Loucy (cell line): Measurements from ENCODE around the gene ANKRD34B.

ENCODE experiments used
- H2AFZ ChIP-seq: fragments of 200-600 bp; sonication (generic); 2 replicates; pipeline ENCODE4 v1.6.0; 2016; ENCODE audit warnings: antibody characterized with exemption, mild to moderate bottlenecking, low read length, moderate library complexity
- H3F3A ChIP-seq: fragments of 200-600 bp; 2 replicates; pipeline ENCODE4 v1.6.0; 2016; ENCODE audit warnings: antibody characterized with exemption, low read depth, mild to moderate bottlenecking
- H3K27me3 ChIP-seq: fragments of 200-600 bp; sonication (generic); 2 replicates; pipeline ENCODE4 v1.6.1; 2014; ENCODE audit warnings: low read length, mild to moderate bottlenecking; ENCODE audit not compliant: insufficient read depth, poor library complexity, severe bottlenecking
- H3K36me3 ChIP-seq: fragments of 200-600 bp; sonication (generic); 2 replicates; pipeline ENCODE4 v1.6.1; 2016; ENCODE audit warnings: low read length; ENCODE audit not compliant: insufficient read depth
- H3K4me1 ChIP-seq: fragments of 200-600 bp; sonication (generic); 2 replicates; pipeline ENCODE4 v1.5.1; 2014; ENCODE audit warnings: low read length, mild to moderate bottlenecking; ENCODE audit not compliant: insufficient read depth, poor library complexity, severe bottlenecking
- H3K4me2 ChIP-seq: fragments of 200-600 bp; sonication (generic); 2 replicates; pipeline ENCODE4 v1.6.0; 2014; ENCODE audit warnings: antibody characterized with exemption, low read length, low read depth, mild to moderate bottlenecking; ENCODE audit not compliant: poor library complexity, severe bottlenecking
- H3K4me3 ChIP-seq: fragments of 200-600 bp; sonication (generic); 2 replicates; pipeline ENCODE4 v1.5.1; 2014; ENCODE audit warnings: low read length, mild to moderate bottlenecking, mixed read lengths; ENCODE audit not compliant: poor library complexity, severe bottlenecking
- H3K79me2 ChIP-seq: fragments of 200-600 bp; sonication (generic); 2 replicates; pipeline ENCODE4 v1.6.1; 2014; ENCODE audit warnings: low read length; ENCODE audit not compliant: insufficient read depth
- H3K9ac ChIP-seq: fragments of 200-600 bp; sonication (generic); 2 replicates; pipeline ENCODE4 v1.6.0; 2014; ENCODE audit warnings: mild to moderate bottlenecking, low read depth, low read length, moderate library complexity; ENCODE audit not compliant: poor library complexity, severe bottlenecking
- H3K9me2 ChIP-seq: fragments of 200-600 bp; sonication (generic); replicated peaks from 2 replicates; pipeline ENCODE4 v1.6.1; 2016; ENCODE audit warnings: low read depth, low read length, mixed read lengths
- H3K9me3 ChIP-seq: fragments of 200-600 bp; sonication (generic); 2 replicates; pipeline ENCODE4 v1.6.1; 2014; ENCODE audit warnings: mild to moderate bottlenecking, antibody characterized with exemption, low read length, low read depth; ENCODE audit not compliant: insufficient read depth
- H4K20me1 ChIP-seq: fragments of 200-600 bp; sonication (generic); 2 replicates; pipeline ENCODE4 v1.6.0; 2014; ENCODE audit warnings: antibody characterized with exemption, low read length, mild to moderate bottlenecking; ENCODE audit not compliant: insufficient read depth, poor library complexity, severe bottlenecking
- EZH2phosphoT487 ChIP-seq: fragments of 200-600 bp; IDR thresholded peaks from 2 replicates; pipeline ENCODE4 v1.6.1; 2018; ENCODE audit warnings: antibody characterized with exemption, mild to moderate bottlenecking, moderate library complexity, borderline replicate concordance
- TF ChIP-seq, protein P1 (sequence below): fragments of 200-600 bp; sonication (generic); conservative IDR thresholded peaks from 2 replicates; pipeline ENCODE4 v1.5.1; 2014; ENCODE audit warnings: mild to moderate bottlenecking, antibody characterized with exemption, low read length

The ANKRD34B gene

GRCh38 chr5:80554646-80555045, 15.4 kb downstream of the ANKRD34B start:
- Histone ChIP-seq H3F3A (no peaks in the 10 kb centered on the region), H2AFZ (no peak overlapping the region), H3K4me3 (no peak overlapping the region)

DNA sequence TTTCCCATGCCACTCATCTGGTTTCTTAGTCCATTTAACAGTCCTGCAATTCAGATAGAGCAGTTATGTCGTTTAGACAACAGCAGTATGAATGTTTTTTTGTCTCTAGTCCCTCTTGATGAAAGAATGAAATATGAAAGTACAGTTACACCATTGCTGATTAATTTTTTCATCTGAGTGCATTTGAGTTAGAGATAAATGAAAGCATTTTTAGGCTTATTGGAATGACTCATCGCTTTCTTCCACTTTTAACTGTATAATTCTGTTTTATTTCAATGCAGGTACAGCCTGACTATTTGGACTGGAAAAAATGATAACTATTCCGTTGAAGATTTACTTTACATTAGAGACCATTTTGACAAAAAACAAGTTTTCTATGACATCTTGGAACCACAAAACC, 28.7 kb downstream of the ANKRD34B start:
- Histone ChIP-seq H3K4me2 (no peak overlapping the region), H3K9me2 (no peaks in the 10 kb centered on the region), H3K27me3 (no peaks in the 10 kb centered on the region), H3K9me3 (no peaks in the 10 kb centered on the region), H3K4me1 (peaks cover 3% of the 10 kb centered on the region), H4K20me1 (no peaks in the 10 kb centered on the region), H3K36me3 (no peaks in the 10 kb centered on the region), H3K4me3 (no peak overlapping the region), H2AFZ (0 out of 2 replicates have a peak overlapping the region, but pooled peaks have one; percentile 2), H3K9ac (no peak overlapping the region), H3K79me2 (no peaks in the 10 kb centered on the region), H3F3A (no peaks in the 10 kb centered on the region)
- no peak for TF ChIP-seq EZH2phosphoT487
- TF ChIP-seq, protein P1, sequence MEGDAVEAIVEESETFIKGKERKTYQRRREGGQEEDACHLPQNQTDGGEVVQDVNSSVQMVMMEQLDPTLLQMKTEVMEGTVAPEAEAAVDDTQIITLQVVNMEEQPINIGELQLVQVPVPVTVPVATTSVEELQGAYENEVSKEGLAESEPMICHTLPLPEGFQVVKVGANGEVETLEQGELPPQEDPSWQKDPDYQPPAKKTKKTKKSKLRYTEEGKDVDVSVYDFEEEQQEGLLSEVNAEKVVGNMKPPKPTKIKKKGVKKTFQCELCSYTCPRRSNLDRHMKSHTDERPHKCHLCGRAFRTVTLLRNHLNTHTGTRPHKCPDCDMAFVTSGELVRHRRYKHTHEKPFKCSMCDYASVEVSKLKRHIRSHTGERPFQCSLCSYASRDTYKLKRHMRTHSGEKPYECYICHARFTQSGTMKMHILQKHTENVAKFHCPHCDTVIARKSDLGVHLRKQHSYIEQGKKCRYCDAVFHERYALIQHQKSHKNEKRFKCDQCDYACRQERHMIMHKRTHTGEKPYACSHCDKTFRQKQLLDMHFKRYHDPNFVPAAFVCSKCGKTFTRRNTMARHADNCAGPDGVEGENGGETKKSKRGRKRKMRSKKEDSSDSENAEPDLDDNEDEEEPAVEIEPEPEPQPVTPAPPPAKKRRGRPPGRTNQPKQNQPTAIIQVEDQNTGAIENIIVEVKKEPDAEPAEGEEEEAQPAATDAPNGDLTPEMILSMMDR, result no peak

More at GRCh38 chr5:80554646-80555045, 15.4 kb downstream of the ANKRD34B start:
- no peaks in the 10 kb centered on the region for H3K4me1 ChIP-seq
- TF ChIP-seq EZH2phosphoT487, result no peak
- TF ChIP-seq, protein P1, result no peak
- no peak overlapping the region for H3K4me2 ChIP-seq
- no peaks in the 10 kb centered on the region for H4K20me1 ChIP-seq
- no peaks in the 10 kb centered on the region for H3K79me2 ChIP-seq
- H3K27me3 ChIP-seq, result no peaks in the 10 kb centered on the region
- no peaks in the 10 kb centered on the region for H3K9me2 ChIP-seq
- no peaks in the 10 kb centered on the region for H3K9me3 ChIP-seq
- H3K36me3 ChIP-seq, result no peaks in the 10 kb centered on the region
- H3K9ac ChIP-seq, result no peak overlapping the region

DNA sequence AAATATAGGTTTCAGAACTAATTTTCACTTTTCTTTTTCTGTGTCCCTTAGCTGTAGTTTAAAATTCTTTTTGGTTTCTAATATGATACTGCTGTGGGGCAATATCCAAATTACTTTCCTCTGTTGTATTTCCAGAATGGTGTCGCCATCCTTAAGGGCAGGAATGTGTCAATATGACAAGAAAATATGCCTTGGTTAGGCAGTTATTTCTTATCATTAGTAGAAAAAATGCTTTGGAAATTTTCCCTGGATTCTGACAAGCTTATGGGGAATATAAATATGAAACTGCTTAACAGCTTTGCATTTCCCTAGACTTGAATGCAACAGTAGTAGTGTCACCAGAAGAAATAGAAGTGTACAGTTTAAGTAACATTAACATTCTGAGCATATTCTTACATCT, 29.4 kb downstream of the ANKRD34B start:
- Histone ChIP-seq H3K4me1 (peaks cover 3% of the 10 kb centered on the region), H3K79me2 (no peaks in the 10 kb centered on the region), H3K9me2 (no peaks in the 10 kb centered on the region), H3K27me3 (no peaks in the 10 kb centered on the region), H3K36me3 (no peaks in the 10 kb centered on the region), H3F3A (no peaks in the 10 kb centered on the region), H3K4me3 (no peak overlapping the region), H3K4me2 (no peak overlapping the region), H3K9ac (no peak overlapping the region), H2AFZ (0 out of 2 replicates have a peak overlapping the region, but pooled peaks have one; percentile 2), H3K9me3 (no peaks in the 10 kb centered on the region), H4K20me1 (no peaks in the 10 kb centered on the region)
- TF ChIP-seq EZH2phosphoT487, result no peak
- TF ChIP-seq, protein P1, result no peak
